HG03469 (cell line): ENCODE data around the gene RAD50.
A peak's percentile ranks its signal among the peaks of the same experiment; 100 is the strongest.

Source experiments
- ATAC-seq: cut with Tn5 transposase; IDR thresholded peaks from one replicate; pipeline ENCODE4 v1.9.1; 2021; ENCODE audit warnings: mild to moderate bottlenecking, moderate library complexity, moderate number of reproducible peaks; ENCODE audit not compliant: unreplicated experiment

Gene RAD50

GRCh38 chr5:132659598-132660493, 103.1 kb downstream of the RAD50 start:
- ATAC-seq: no peak

GRCh38 chr5:132661231-132662003, 104.6 kb downstream of the RAD50 start:
- ATAC-seq: no peak

DNA sequence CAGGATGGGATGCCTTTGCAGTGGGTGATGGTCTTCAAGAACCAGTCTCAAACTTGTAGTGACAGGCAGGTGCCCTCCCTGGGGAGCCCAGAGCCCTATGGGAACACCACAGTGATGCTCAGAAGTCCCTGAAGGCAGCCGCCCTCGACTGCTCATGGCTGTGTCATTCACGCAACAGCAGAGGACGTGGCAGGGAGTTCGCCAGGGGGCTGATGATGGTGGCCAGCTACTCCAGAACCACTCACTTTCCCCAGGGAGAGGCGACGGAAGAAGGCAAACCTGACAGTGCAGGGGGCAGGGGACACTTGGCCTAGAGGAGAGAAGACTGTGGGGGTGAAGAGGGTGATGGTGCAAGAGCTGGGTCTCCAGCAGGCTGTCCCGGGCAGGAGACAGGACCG, 105.2 kb downstream of the RAD50 start:
- no peak for ATAC-seq

GRCh38 chr5:132662925-132663770, 106.4 kb downstream of the RAD50 start:
- ATAC-seq: peak; percentile 53

GRCh38 chr5:132663771-132664695, 107.3 kb downstream of the RAD50 start:
- ATAC-seq: peak; percentile 42

DNA sequence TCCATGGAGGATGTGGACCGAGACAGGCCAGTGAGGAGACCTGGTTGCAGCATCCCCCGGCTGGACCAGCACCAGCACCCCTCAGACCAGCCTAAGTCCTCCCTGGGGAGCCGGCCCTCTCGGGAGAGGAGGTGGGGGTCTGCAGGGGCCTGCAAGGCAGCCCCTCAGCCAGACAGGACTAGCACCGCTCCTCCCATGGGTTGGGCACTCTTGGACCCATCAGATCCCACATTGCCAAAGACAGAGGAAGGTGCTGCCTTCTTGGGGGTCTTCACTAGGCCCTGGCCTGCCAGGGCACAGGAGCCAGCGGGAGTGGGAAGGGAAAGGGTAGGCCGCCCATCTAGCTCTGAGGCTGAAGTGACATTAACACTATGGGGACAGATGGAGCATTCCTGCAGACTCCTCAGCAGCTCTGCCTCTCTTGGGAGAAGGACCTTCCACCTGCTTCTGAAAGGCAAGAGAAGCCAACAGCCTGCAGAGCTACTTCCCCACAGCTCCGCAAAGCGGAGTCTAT, 108.0 kb downstream of the RAD50 start:
- no peak for ATAC-seq

DNA sequence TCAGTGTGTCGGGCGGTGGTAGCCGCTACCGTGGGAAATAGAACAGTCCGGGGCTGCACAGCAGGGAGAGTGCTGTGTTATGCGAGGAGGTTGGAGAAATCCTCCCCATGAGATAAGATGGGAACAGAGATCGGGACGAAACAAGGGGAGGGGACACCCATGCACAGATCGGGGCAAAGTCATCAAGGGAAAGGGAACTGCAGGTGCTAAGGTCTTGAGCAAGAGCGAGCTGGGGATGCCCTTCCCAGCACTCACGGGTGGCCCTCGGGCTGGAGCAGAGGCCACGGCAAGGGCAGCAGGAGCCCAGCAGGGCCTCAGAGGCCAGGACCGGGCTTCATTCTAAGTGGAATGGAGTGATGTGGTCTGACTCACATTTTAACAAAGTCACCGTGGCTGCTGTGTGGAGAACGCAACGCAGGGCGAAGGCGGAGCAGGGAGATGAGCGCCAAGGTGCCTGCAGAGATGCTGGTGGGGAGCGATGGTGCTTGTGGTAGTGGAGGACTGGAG, 108.8 kb downstream of the RAD50 start:
- no peak for ATAC-seq

- ATAC-seq: no peak
Measured at GRCh38 chr5:132666310-132667123, 109.7 kb downstream of the RAD50 start.

DNA sequence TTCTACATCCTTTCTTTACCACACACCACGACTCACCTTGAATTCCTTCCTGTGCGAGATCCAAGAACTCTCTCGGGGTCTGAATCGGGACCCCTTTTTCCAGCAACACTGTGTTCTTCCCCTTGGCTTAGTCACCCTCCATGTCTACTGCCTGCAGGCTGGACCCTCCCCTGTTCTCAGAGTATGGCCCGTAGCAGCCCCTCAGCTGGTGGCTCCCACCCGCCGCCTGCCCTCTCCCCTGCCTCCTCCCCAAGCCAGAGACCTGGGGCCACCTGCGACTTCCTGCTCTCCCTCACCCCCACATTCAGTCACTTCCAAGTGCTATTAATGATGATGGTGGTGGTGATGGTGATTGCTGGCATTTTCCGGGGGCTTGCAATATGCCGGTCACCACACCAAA, 110.5 kb downstream of the RAD50 start:
- ATAC-seq: no peak

GRCh38 chr5:132667761-132668705, 111.3 kb downstream of the RAD50 start:
- no peak for ATAC-seq

DNA sequence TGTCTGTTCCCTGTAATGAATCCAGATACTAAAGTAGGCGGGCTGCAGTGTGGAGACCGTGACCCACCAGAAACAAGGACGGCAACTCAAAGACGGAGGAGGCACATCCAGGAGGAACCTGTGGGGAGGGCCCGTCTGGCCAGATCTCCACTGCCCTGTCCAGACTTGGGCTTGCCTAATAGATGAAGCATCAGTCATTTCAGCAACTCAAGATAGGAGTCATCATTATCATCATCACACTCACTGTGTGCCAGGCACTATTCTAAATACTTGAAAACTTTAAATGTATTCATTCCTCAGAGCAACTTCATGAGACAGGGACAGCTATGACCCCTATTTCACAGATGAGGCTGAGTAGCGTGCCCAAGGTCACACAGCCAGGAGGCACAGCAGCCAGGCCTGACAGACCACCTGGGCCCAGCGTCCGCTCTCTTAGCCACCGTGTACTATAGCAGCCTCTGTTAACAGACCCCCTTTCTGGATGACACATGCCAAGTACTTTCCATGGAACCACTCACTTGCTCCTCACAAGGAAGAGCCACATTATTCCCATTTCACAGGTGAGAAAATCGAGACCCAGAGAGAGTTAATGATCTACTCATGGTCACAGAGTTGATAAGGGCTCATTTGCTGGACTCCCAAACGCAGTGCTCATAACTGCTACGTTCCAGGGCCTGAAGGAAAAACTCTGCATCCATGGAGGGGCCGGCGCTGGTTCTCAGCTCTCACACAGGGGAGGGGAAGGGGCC, 112.1 kb downstream of the RAD50 start:
- no peak for ATAC-seq

GRCh38 chr5:132669455-132669820, 112.7 kb downstream of the RAD50 start:
- ATAC-seq: no peak

GRCh38 chr5:132669966-132670882, 113.4 kb downstream of the RAD50 start:
- ATAC-seq: no peak

DNA sequence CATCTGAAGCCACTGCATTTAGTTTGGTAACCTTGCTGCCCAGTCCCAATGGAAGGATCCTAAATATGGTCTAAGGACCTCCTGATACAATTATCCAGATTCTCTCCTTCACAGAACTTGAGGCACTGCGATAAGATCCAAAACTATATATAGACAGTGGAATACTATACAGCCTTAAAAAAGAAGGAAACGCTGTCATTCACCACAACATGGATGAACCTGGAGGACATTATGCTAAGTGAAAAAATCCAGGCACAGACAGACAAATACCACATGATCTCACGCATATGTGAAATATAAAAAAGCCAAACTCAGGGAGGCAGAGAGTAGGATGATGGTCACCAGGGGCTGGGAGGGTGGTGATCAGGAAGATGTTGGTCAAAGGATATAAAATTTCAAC, 114.2 kb downstream of the RAD50 start:
- ATAC-seq: no peak

- ATAC-seq: no peak
Measured at GRCh38 chr5:132673488-132673887, 116.7 kb downstream of the RAD50 start.
